ENCODE measurements around the gene DPYD.

The DPYD gene

GRCh38 chr1:97877307-97877706 lies 43.5 kb downstream of the DPYD start:
- no peaks in the 10 kb centered on the region for H3K27me3 ChIP-seq (ENCODE audit: low read length)
- no peaks in the 10 kb centered on the region for H3K9me3 ChIP-seq (ENCODE audit: insufficient read depth, low read length)
- no peak overlapping the region for H3K27ac ChIP-seq (ENCODE audit: low read depth, low read length)
- no peak overlapping the region for H3K9ac ChIP-seq (ENCODE audit: low read length)
- H3K36me3 ChIP-seq (ENCODE audit: low read length), result no peaks in the 10 kb centered on the region
- no peaks in the 10 kb centered on the region for H4K20me1 ChIP-seq (ENCODE audit: low read depth, low read length)
- no peak overlapping the region for H3K4me2 ChIP-seq (ENCODE audit: low read depth, low read length, poor library complexity, severe bottlenecking)
- no peaks in the 10 kb centered on the region for H3K79me2 ChIP-seq (ENCODE audit: insufficient read depth, low read length)
- H2AFZ ChIP-seq (ENCODE audit: low read depth, low read length, severe bottlenecking), result no peak overlapping the region
- TF ChIP-seq, protein P1, sequence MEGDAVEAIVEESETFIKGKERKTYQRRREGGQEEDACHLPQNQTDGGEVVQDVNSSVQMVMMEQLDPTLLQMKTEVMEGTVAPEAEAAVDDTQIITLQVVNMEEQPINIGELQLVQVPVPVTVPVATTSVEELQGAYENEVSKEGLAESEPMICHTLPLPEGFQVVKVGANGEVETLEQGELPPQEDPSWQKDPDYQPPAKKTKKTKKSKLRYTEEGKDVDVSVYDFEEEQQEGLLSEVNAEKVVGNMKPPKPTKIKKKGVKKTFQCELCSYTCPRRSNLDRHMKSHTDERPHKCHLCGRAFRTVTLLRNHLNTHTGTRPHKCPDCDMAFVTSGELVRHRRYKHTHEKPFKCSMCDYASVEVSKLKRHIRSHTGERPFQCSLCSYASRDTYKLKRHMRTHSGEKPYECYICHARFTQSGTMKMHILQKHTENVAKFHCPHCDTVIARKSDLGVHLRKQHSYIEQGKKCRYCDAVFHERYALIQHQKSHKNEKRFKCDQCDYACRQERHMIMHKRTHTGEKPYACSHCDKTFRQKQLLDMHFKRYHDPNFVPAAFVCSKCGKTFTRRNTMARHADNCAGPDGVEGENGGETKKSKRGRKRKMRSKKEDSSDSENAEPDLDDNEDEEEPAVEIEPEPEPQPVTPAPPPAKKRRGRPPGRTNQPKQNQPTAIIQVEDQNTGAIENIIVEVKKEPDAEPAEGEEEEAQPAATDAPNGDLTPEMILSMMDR (IDR thresholded peaks at IDR 0.05; ENCODE audit: insufficient read depth, low read length, poor library complexity, severe bottlenecking), result no peak
- TF ChIP-seq EZH2phosphoT487 (conservative IDR thresholded peaks at IDR 0.05; ENCODE audit: low read length), result no peak
- no peaks in the 10 kb centered on the region for H3F3A ChIP-seq (ENCODE audit: insufficient read depth)
- no peak overlapping the region for H3K4me3 ChIP-seq (ENCODE audit: insufficient read depth, low read length, poor library complexity, severe bottlenecking)
- no peaks in the 10 kb centered on the region for H3K9me2 ChIP-seq (replicated peaks; ENCODE audit: insufficient read depth, low read length)

- no peaks in the 10 kb centered on the region for H3K9me2 ChIP-seq (replicated peaks; ENCODE audit: insufficient read depth, low read length)
- no peaks in the 10 kb centered on the region for H3K27me3 ChIP-seq (ENCODE audit: low read length)
- H4K20me1 ChIP-seq (ENCODE audit: low read depth, low read length), result no peaks in the 10 kb centered on the region
- no peaks in the 10 kb centered on the region for H3K36me3 ChIP-seq (ENCODE audit: low read length)
- H3K4me2 ChIP-seq (ENCODE audit: low read depth, low read length, poor library complexity, severe bottlenecking), result no peak overlapping the region
- no peaks in the 10 kb centered on the region for H3F3A ChIP-seq (ENCODE audit: insufficient read depth)
- H3K4me3 ChIP-seq (ENCODE audit: insufficient read depth, low read length, poor library complexity, severe bottlenecking), result no peak overlapping the region
- H3K9me3 ChIP-seq (ENCODE audit: insufficient read depth, low read length), result no peaks in the 10 kb centered on the region
- H3K27ac ChIP-seq (ENCODE audit: low read depth, low read length), result no peak overlapping the region
- no peak overlapping the region for H2AFZ ChIP-seq (ENCODE audit: low read depth, low read length, severe bottlenecking)
- TF ChIP-seq EZH2phosphoT487 (conservative IDR thresholded peaks at IDR 0.05; ENCODE audit: low read length), result no peak
- TF ChIP-seq, protein P1 (IDR thresholded peaks at IDR 0.05; ENCODE audit: insufficient read depth, low read length, poor library complexity, severe bottlenecking), result no peak
- H3K9ac ChIP-seq (ENCODE audit: low read length), result no peak overlapping the region
- H3K79me2 ChIP-seq (ENCODE audit: insufficient read depth, low read length), result no peaks in the 10 kb centered on the region
Measured at GRCh38 chr1:97875996-97876395, 44.8 kb downstream of the DPYD start.

- H3K9me3 ChIP-seq (ENCODE audit: insufficient read depth, low read length), result no peaks in the 10 kb centered on the region
- H3K4me3 ChIP-seq (ENCODE audit: insufficient read depth, low read length, poor library complexity, severe bottlenecking), result no peak overlapping the region
- no peaks in the 10 kb centered on the region for H3F3A ChIP-seq (ENCODE audit: insufficient read depth)
- H3K9me2 ChIP-seq (replicated peaks; ENCODE audit: insufficient read depth, low read length), result no peaks in the 10 kb centered on the region
- no peak overlapping the region for H3K4me2 ChIP-seq (ENCODE audit: low read depth, low read length, poor library complexity, severe bottlenecking)
- no peak overlapping the region for H2AFZ ChIP-seq (ENCODE audit: low read depth, low read length, severe bottlenecking)
- H3K9ac ChIP-seq (ENCODE audit: low read length), result no peak overlapping the region
- 0 out of 2 replicates have a peak, but pooled peaks cover 4% of the 10 kb centered on the region for H3K36me3 ChIP-seq (ENCODE audit: low read length)
- H3K27ac ChIP-seq (ENCODE audit: low read depth, low read length), result no peak overlapping the region
- H4K20me1 ChIP-seq (ENCODE audit: low read depth, low read length), result no peaks in the 10 kb centered on the region
- no peaks in the 10 kb centered on the region for H3K79me2 ChIP-seq (ENCODE audit: insufficient read depth, low read length)
- no peaks in the 10 kb centered on the region for H3K27me3 ChIP-seq (ENCODE audit: low read length)
- TF ChIP-seq, protein P1 (IDR thresholded peaks at IDR 0.05; ENCODE audit: insufficient read depth, low read length, poor library complexity, severe bottlenecking), result no peak
- no peak for TF ChIP-seq EZH2phosphoT487 (conservative IDR thresholded peaks at IDR 0.05; ENCODE audit: low read length)
Measured at GRCh38 chr1:97870589-97870988, 50.2 kb downstream of the DPYD start.

Data from SU-DHL-6 (cell line).